Thyroid gland (tissue), 4 donors: ENCODE measurements around the gene EPC1. TPM values are rescaled to one million over a fixed set of nuclear protein-coding genes. Genes with fewer than 3 reads are reported as not detected.

Experiments used
- DNase-seq, 2 donors: peaks; one replicate each; pipeline ENCODE4 v3.0.0-alpha.2; 2019
- H3K27ac ChIP-seq, 3 donors: fragments of 200-600 bp; sonication (generic); 1 replicate in 2 of 3; 2 replicates in 1 of 3; pipeline ENCODE4 v1.5.1; 2016 to 2019; ENCODE audit warnings: mild to moderate bottlenecking in 1 of 3, moderate library complexity in 1 of 3
- H3K27me3 ChIP-seq: fragments of 200-600 bp; sonication (generic); one replicate; pipeline ENCODE4 v1.5.1; 2019
- H3K36me3 ChIP-seq, 2 donors: fragments of 200-600 bp; sonication (generic); one replicate each; pipeline ENCODE4 v1.5.1; 2016 to 2019
- H3K4me1 ChIP-seq, 2 donors: fragments of 200-600 bp; sonication (generic); one replicate each; pipeline ENCODE4 v1.5.1; 2017 to 2019
- H3K4me3 ChIP-seq, 3 donors: fragments of 200-600 bp; sonication (generic); replicated peaks in 1 of 3; 1 replicate in 2 of 3; 2 replicates in 1 of 3; pipeline ENCODE4 v1.5.1; 2016; ENCODE audit warnings: mild to moderate bottlenecking in 1 of 3
- H3K9me3 ChIP-seq: fragments of 200-600 bp; sonication (generic); one replicate; pipeline ENCODE4 v1.5.1; 2017
- CTCF ChIP-seq, 6 experiments: fragments of 200-600 bp in 3 of 6; fragments of 450-650 bp in 3 of 6; sonication (generic) in 3 of 6; IDR thresholded peaks; one replicate each; pipeline ENCODE4 v1.5.1; 2016 to 2019; ENCODE audit warnings: antibody characterized with exemption in 6 of 6, mild to moderate bottlenecking in 2 of 6, inconsistent platforms in 1 of 6, moderate library complexity in 1 of 6
- POLR2A ChIP-seq, 2 donors: fragments of 450-650 bp; IDR thresholded peaks; one replicate each; pipeline ENCODE4 v1.6.1; 2017; ENCODE audit warnings: antibody characterized with exemption in 2 of 2, mild to moderate bottlenecking in 2 of 2, moderate library complexity in 1 of 2
- WGBS, 2 donors: methylation state at CpG; one replicate each; pipeline ENCODE4 v1.1.5; 2017; 5-methylcytosine and 5-hydroxymethylcytosine counted together
- intact Hi-C: fragments of 100-400 bp; cut with DNase I; formaldehyde crosslinking; loops from one replicate; pipeline ENCODE4 v1.15.1; 2023
- total RNA-seq, 4 donors: library from RNA; depleted of rRNA; stranded (reverse); fragments of >200 nt; gene quantifications; one replicate each; pipeline ENCODE4 v1.2.3, GENCODE V29; 2016

EPC1 gene
- total RNA-seq, 4 donors from 2014 or later: 60.0 to 83.4 (median 69.0) TPM

- Histone ChIP-seq H3K36me3 (no peaks in the 10 kb centered on the region), H3K27me3 (no peaks in the 10 kb centered on the region), H3K9me3 (no peaks in the 10 kb centered on the region), H3K4me3 (no peak overlapping the region), H3K27ac (no peak overlapping the region), H3K4me1 (peaks cover 29 to 32% of the 10 kb centered on the region in 2 donors)
- DNase-seq: no peak
- no peak for TF ChIP-seq CTCF (IDR thresholded peaks at IDR 0.05)
- WGBS, 2 donors: 71 to 74% methylated on average over 6 of the region's 6 CpGs
- intact Hi-C loops: no loop called here
Observed at GRCh38 chr10:32317795-32318357, 29.1 kb downstream of the EPC1 start.

- TF ChIP-seq POLR2A (IDR thresholded peaks at IDR 0.05): no peak
- 70 to 82% methylated on average over 3 of the region's 3 CpGs for WGBS, 2 donors
Observed at GRCh38 chr10:32315424-32315823, 31.5 kb downstream of the EPC1 start.

GRCh38 chr10:32314588-32314987 is 32.4 kb downstream of the EPC1 start:
- Histone ChIP-seq H3K9me3 (no peaks in the 10 kb centered on the region), H3K4me3 (no peak overlapping the region), H3K36me3 (no peaks in the 10 kb centered on the region), H3K27me3 (no peaks in the 10 kb centered on the region), H3K27ac (no peak overlapping the region), H3K4me1 (peaks cover 31 to 32% of the 10 kb centered on the region in 2 donors)
- 94 to 95% methylated on average over 2 of the region's 2 CpGs for WGBS, 2 donors
- TF ChIP-seq POLR2A (IDR thresholded peaks at IDR 0.05): no peak
- no peak for TF ChIP-seq CTCF (IDR thresholded peaks at IDR 0.05)
- no peak for DNase-seq
- intact Hi-C loops: no loop called here

More at GRCh38 chr10:32315424-32315823, 31.5 kb downstream of the EPC1 start:
- DNase-seq: no peak
- no peaks in the 10 kb centered on the region for H3K27me3 ChIP-seq
- H3K27ac ChIP-seq: no peak overlapping the region
- H3K36me3 ChIP-seq: no peaks in the 10 kb centered on the region
- intact Hi-C loops: no loop called here
- H3K9me3 ChIP-seq: no peaks in the 10 kb centered on the region
- H3K4me3 ChIP-seq: no peak overlapping the region
- peaks cover 31 to 32% of the 10 kb centered on the region in 2 donors for H3K4me1 ChIP-seq

- WGBS, 2 donors: 91 to 93% methylated on average over 7 of the region's 7 CpGs
- intact Hi-C loops: no loop called here
- TF ChIP-seq POLR2A (IDR thresholded peaks at IDR 0.05): no peak
- TF ChIP-seq CTCF (IDR thresholded peaks at IDR 0.05): no peak
- Histone ChIP-seq H3K4me1 (peaks cover 9 to 11% of the 10 kb centered on the region in 2 donors), H3K27me3 (no peaks in the 10 kb centered on the region), H3K4me3 (no peak overlapping the region), H3K36me3 (peaks cover 0 to 11% of the 10 kb centered on the region in 2 donors), H3K27ac (no peak overlapping the region), H3K9me3 (no peaks in the 10 kb centered on the region)
- peak; percentile 14 to 21 for DNase-seq
Observed at GRCh38 chr10:32308027-32308603, 38.8 kb downstream of the EPC1 start.

- 80% methylated on average over 3 of the region's 3 CpGs for WGBS, 2 donors
- no peaks in the 10 kb centered on the region for H3K9me3 ChIP-seq
- TF ChIP-seq POLR2A (IDR thresholded peaks at IDR 0.05) (no peak), CTCF (IDR thresholded peaks at IDR 0.05) (no peak)
- H3K4me1 ChIP-seq: peaks cover 5 to 10% of the 10 kb centered on the region in 2 donors
- DNase-seq: no peak
- H3K36me3 ChIP-seq: peaks cover 0 to 11% of the 10 kb centered on the region in 2 donors
- H3K27ac ChIP-seq: no peak overlapping the region
- no peaks in the 10 kb centered on the region for H3K27me3 ChIP-seq
- intact Hi-C loops: no loop called here
- H3K4me3 ChIP-seq: no peak overlapping the region
Observed at GRCh38 chr10:32307609-32308008, 39.3 kb downstream of the EPC1 start.
